ENCODE data around the gene LMNA.

The LMNA gene

GRCh38 chr1:156143765-156144489 lies 29.4 kb downstream of the LMNA start:
- peaks cover 23% of the 10 kb centered on the region for H3K36me3 Mint-ChIP-seq (ENCODE audit: low read depth)
- no peaks in the 10 kb centered on the region for H3K9me3 Mint-ChIP-seq
- intact Hi-C loops (cut with micrococcal nuclease): no loop called here
- peaks cover 35% of the 10 kb centered on the region for H3K4me1 Mint-ChIP-seq (ENCODE audit: low read depth)
- peak overlapping the region; percentile 38 for H3K27ac Mint-ChIP-seq
- H3K4me3 Mint-ChIP-seq: no peak overlapping the region
- peaks cover 1% of the 10 kb centered on the region for H3K27me3 Mint-ChIP-seq

- intact Hi-C loops (cut with micrococcal nuclease): no loop called here
- peaks cover 1% of the 10 kb centered on the region for H3K27me3 Mint-ChIP-seq
- H3K9me3 Mint-ChIP-seq: no peaks in the 10 kb centered on the region
- H3K27ac Mint-ChIP-seq: no peak overlapping the region
- H3K4me3 Mint-ChIP-seq: no peak overlapping the region
- H3K4me1 Mint-ChIP-seq (ENCODE audit: low read depth): peaks cover 43% of the 10 kb centered on the region
- H3K36me3 Mint-ChIP-seq (ENCODE audit: low read depth): peaks cover 15% of the 10 kb centered on the region
These were observed 30.2 kb downstream of the LMNA start for GRCh38 chr1:156144742-156145141.

GRCh38 chr1:156145650-156146019 lies 31.1 kb downstream of the LMNA start:
- H3K4me1 Mint-ChIP-seq (ENCODE audit: low read depth): peaks cover 52% of the 10 kb centered on the region
- H3K36me3 Mint-ChIP-seq (ENCODE audit: low read depth): peaks cover 6% of the 10 kb centered on the region
- no peak overlapping the region for H3K4me3 Mint-ChIP-seq
- peak overlapping the region; percentile 98 for H3K27ac Mint-ChIP-seq
- peaks cover 1% of the 10 kb centered on the region for H3K27me3 Mint-ChIP-seq
- H3K9me3 Mint-ChIP-seq: no peaks in the 10 kb centered on the region
- intact Hi-C loops (cut with micrococcal nuclease): loop anchor here (1.0 kb wide), 3 partner anchors 9 to 80 kb away; no protein-coding TSS in a partner anchor

GRCh38 chr1:156146020-156146768 lies 31.7 kb downstream of the LMNA start:
- peaks cover under 1% of the 10 kb centered on the region for H3K36me3 Mint-ChIP-seq (ENCODE audit: low read depth)
- intact Hi-C loops (cut with micrococcal nuclease): loop anchor here (1.0 kb wide), 3 partner anchors 8 to 79 kb away; no protein-coding TSS in a partner anchor
- H3K4me1 Mint-ChIP-seq (ENCODE audit: low read depth): peaks cover 58% of the 10 kb centered on the region
- H3K4me3 Mint-ChIP-seq: peak overlapping the region; percentile 37
- H3K9me3 Mint-ChIP-seq: no peaks in the 10 kb centered on the region
- H3K27me3 Mint-ChIP-seq: no peaks in the 10 kb centered on the region
- peak overlapping the region; percentile 98 for H3K27ac Mint-ChIP-seq

GRCh38 chr1:156146769-156147405 lies 32.4 kb downstream of the LMNA start:
- no peaks in the 10 kb centered on the region for H3K9me3 Mint-ChIP-seq
- H3K4me3 Mint-ChIP-seq: peak overlapping the region; percentile 8
- intact Hi-C loops (cut with micrococcal nuclease): loop anchor here (1.0 kb wide), 3 partner anchors 7 to 78 kb away; no protein-coding TSS in a partner anchor
- no peaks in the 10 kb centered on the region for H3K36me3 Mint-ChIP-seq (ENCODE audit: low read depth)
- H3K27me3 Mint-ChIP-seq: no peaks in the 10 kb centered on the region
- H3K27ac Mint-ChIP-seq: peak overlapping the region; percentile 98
- peaks cover 65% of the 10 kb centered on the region for H3K4me1 Mint-ChIP-seq (ENCODE audit: low read depth)

GRCh38 chr1:156148216-156148615 lies 33.7 kb downstream of the LMNA start:
- Mint-ChIP-seq H3K9me3 (no peaks in the 10 kb centered on the region), H3K27me3 (no peaks in the 10 kb centered on the region), H3K4me1 (ENCODE audit: low read depth) (peaks cover 78% of the 10 kb centered on the region), H3K36me3 (ENCODE audit: low read depth) (no peaks in the 10 kb centered on the region), H3K4me3 (peak overlapping the region; percentile 18), H3K27ac (peak overlapping the region; percentile 98)
- intact Hi-C loops (cut with micrococcal nuclease): no loop called here

- peaks cover 6% of the 10 kb centered on the region for H3K36me3 Mint-ChIP-seq (ENCODE audit: low read depth)
- peak overlapping the region; percentile 28 for H3K4me3 Mint-ChIP-seq
These were observed 35.1 kb downstream of the LMNA start for GRCh38 chr1:156149374-156150332.

GRCh38 chr1:156150333-156151011 lies 36.0 kb downstream of the LMNA start:
- Mint-ChIP-seq H3K4me3 (peak overlapping the region; percentile 28), H3K4me1 (ENCODE audit: low read depth) (peaks cover 100% of the 10 kb centered on the region), H3K27ac (peak overlapping the region; percentile 98), H3K9me3 (no peaks in the 10 kb centered on the region), H3K36me3 (ENCODE audit: low read depth) (peaks cover 14% of the 10 kb centered on the region), H3K27me3 (no peaks in the 10 kb centered on the region)
- intact Hi-C loops (cut with micrococcal nuclease): loop anchor here (1.0 kb wide), 1 partner anchor 11 kb away; no protein-coding TSS in a partner anchor

More at GRCh38 chr1:156149374-156150332, 35.1 kb downstream of the LMNA start:
- Mint-ChIP-seq H3K27me3 (no peaks in the 10 kb centered on the region), H3K4me1 (ENCODE audit: low read depth) (peaks cover 92% of the 10 kb centered on the region), H3K27ac (peak overlapping the region; percentile 98), H3K9me3 (no peaks in the 10 kb centered on the region)
- intact Hi-C loops (cut with micrococcal nuclease): no loop called here

- peak overlapping the region; percentile 98 for H3K27ac Mint-ChIP-seq
- H3K4me1 Mint-ChIP-seq (ENCODE audit: low read depth): peaks cover 100% of the 10 kb centered on the region
- intact Hi-C loops (cut with micrococcal nuclease): loop anchor here (1.0 kb wide), 1 partner anchor 10 kb away; no protein-coding TSS in a partner anchor
- H3K4me3 Mint-ChIP-seq: no peak overlapping the region
- no peaks in the 10 kb centered on the region for H3K9me3 Mint-ChIP-seq
- peaks cover 22% of the 10 kb centered on the region for H3K36me3 Mint-ChIP-seq (ENCODE audit: low read depth)
- H3K27me3 Mint-ChIP-seq: no peaks in the 10 kb centered on the region
These were observed 36.7 kb downstream of the LMNA start for GRCh38 chr1:156151093-156151688.

GRCh38 chr1:156152628-156153027 lies 38.1 kb downstream of the LMNA start:
- H3K27me3 Mint-ChIP-seq: no peaks in the 10 kb centered on the region
- peaks cover 97% of the 10 kb centered on the region for H3K4me1 Mint-ChIP-seq (ENCODE audit: low read depth)
- no peak overlapping the region for H3K4me3 Mint-ChIP-seq

GRCh38 chr1:156153362-156153761 lies 38.9 kb downstream of the LMNA start, which contains the start of gene SEMA4A:
Gene SEMA4A (plus strand): TSS chr1:156153585. CDS start chr1:156154579, 994 bp downstream.
- intact Hi-C loops (cut with micrococcal nuclease): no loop called here
- Mint-ChIP-seq H3K27ac (peak within 1 kb of the TSS; percentile 98), H3K36me3 (ENCODE audit: low read depth) (peaks cover 43% of the 10 kb centered on the region), H3K4me3 (peak within 1 kb of the TSS; percentile 93), H3K27me3 (no peaks in the 10 kb centered on the region), H3K9me3 (no peaks in the 10 kb centered on the region), H3K4me1 (ENCODE audit: low read depth) (peaks cover 97% of the 10 kb centered on the region)

More at GRCh38 chr1:156152628-156153027, 38.1 kb downstream of the LMNA start:
- Mint-ChIP-seq H3K27ac (peak overlapping the region; percentile 98), H3K9me3 (no peaks in the 10 kb centered on the region), H3K36me3 (ENCODE audit: low read depth) (peaks cover 36% of the 10 kb centered on the region)
- intact Hi-C loops (cut with micrococcal nuclease): no loop called here

GRCh38 chr1:156154317-156154749 lies 39.8 kb downstream of the LMNA start:
- peaks cover 53% of the 10 kb centered on the region for H3K36me3 Mint-ChIP-seq (ENCODE audit: low read depth)
- H3K4me3 Mint-ChIP-seq: peak overlapping the region; percentile 93
- intact Hi-C loops (cut with micrococcal nuclease): loop anchor here (1.0 kb wide), 1 partner anchor 8 kb away; no protein-coding TSS in a partner anchor
- H3K4me1 Mint-ChIP-seq (ENCODE audit: low read depth): peaks cover 97% of the 10 kb centered on the region
- peak overlapping the region; percentile 98 for H3K27ac Mint-ChIP-seq
- no peaks in the 10 kb centered on the region for H3K27me3 Mint-ChIP-seq
- no peaks in the 10 kb centered on the region for H3K9me3 Mint-ChIP-seq
